HUES64 (cell line): ENCODE data around the gene ZSWIM6. TPM values are rescaled to one million over a fixed set of nuclear protein-coding genes. Genes with fewer than 3 reads are reported as not detected.

Source experiments
- H3K27ac ChIP-seq: 2 replicates; pipeline ENCODE4 v1.7.0; 2013; ENCODE audit warnings: low read depth, low read length, inconsistent platforms
- H3K27me3 ChIP-seq: 2 replicates; pipeline ENCODE4 v1.6.1; 2013; ENCODE audit warnings: mild to moderate bottlenecking, low read length; ENCODE audit not compliant: insufficient read depth
- H3K36me3 ChIP-seq: 2 replicates; pipeline ENCODE4 v1.6.1; 2013; ENCODE audit warnings: mild to moderate bottlenecking, low read length; ENCODE audit not compliant: insufficient read depth
- H3K4me1 ChIP-seq: 2 replicates; pipeline ENCODE4 v1.6.1; 2013; ENCODE audit warnings: mild to moderate bottlenecking, low read length, moderate library complexity; ENCODE audit not compliant: insufficient read depth
- H3K4me3 ChIP-seq: 2 replicates; pipeline ENCODE4 v1.5.1; 2013; ENCODE audit warnings: mild to moderate bottlenecking, low read length, moderate library complexity
- H3K9ac ChIP-seq: 2 replicates; pipeline ENCODE4 v1.6.1; 2013; ENCODE audit warnings: mild to moderate bottlenecking, low read depth, low read length
- H3K9me3 ChIP-seq: 2 replicates; pipeline ENCODE4 v1.6.1; 2013; ENCODE audit warnings: low read depth, low read length; ENCODE audit not compliant: insufficient read depth
- WGBS: fragments of 150-250, 120-280 bp; methylation state at CpG from one replicate; pipeline ENCODE4 v1.1.7; 2013; ENCODE audit warnings: missing lambda C conversion rate; 5-methylcytosine and 5-hydroxymethylcytosine counted together
- polyA plus RNA-seq, 2 experiments: library from polyadenylated mRNA; stranded (reverse); fragments of 50-300 nt; gene quantifications; one replicate each; pipeline ENCODE4 v1.2.3, GENCODE V29; 2013

Gene ZSWIM6
- 7.7 TPM for polyA plus RNA-seq (2013, experiment 1 of 2)
- 11.5 TPM for polyA plus RNA-seq (2013, experiment 2 of 2)

- peak within 1 kb of the TSS; percentile 46 for H3K27ac ChIP-seq
These were observed at the start of gene ZSWIM6 for GRCh38 chr5:61331407-61332357. TSS of gene ZSWIM6 (plus strand) at chr5:61332258. CDS start at chr5:61332273, 15 bp downstream.

GRCh38 chr5:61283471-61283870 lies 48.6 kb upstream of the ZSWIM6 start:
- H3K4me3 ChIP-seq, result no peak overlapping the region
- H3K36me3 ChIP-seq, result no peaks in the 10 kb centered on the region
- H3K27ac ChIP-seq, result no peak overlapping the region
- no peaks in the 10 kb centered on the region for H3K27me3 ChIP-seq
- H3K9ac ChIP-seq, result no peak overlapping the region
- H3K4me1 ChIP-seq, result peaks cover 8% of the 10 kb centered on the region; the same call in 1 of the 2 replicates
- no peaks in the 10 kb centered on the region; the same call in 1 of the 2 replicates for H3K9me3 ChIP-seq
- 98% methylated on average over 2 of the region's 3 CpGs for WGBS

More at GRCh38 chr5:61331407-61332357, at the start of gene ZSWIM6:
- peak within 1 kb of the TSS; percentile 76 for H3K4me3 ChIP-seq
- under 1% methylated on average over 76 of the region's 91 CpGs for WGBS
- H3K27me3 ChIP-seq, result peaks cover 76% of the 10 kb centered on the region
- no peaks in the 10 kb centered on the region for H3K36me3 ChIP-seq
- H3K4me1 ChIP-seq, result peaks cover 40% of the 10 kb centered on the region
- H3K9me3 ChIP-seq, result no peaks in the 10 kb centered on the region
- peak within 1 kb of the TSS; percentile 77 for H3K9ac ChIP-seq

GRCh38 chr5:61285531-61285930 lies 46.5 kb upstream of the ZSWIM6 start:
- H3K4me3 ChIP-seq, result no peak overlapping the region
- H3K27me3 ChIP-seq, result no peaks in the 10 kb centered on the region
- H3K4me1 ChIP-seq, result peaks cover 20% of the 10 kb centered on the region; the same call in 1 of the 2 replicates
- H3K9ac ChIP-seq, result no peak overlapping the region
- H3K27ac ChIP-seq, result no peak overlapping the region
- H3K9me3 ChIP-seq, result no peaks in the 10 kb centered on the region; the same call in 1 of the 2 replicates
- no peaks in the 10 kb centered on the region for H3K36me3 ChIP-seq

GRCh38 chr5:61286446-61287132 lies 45.5 kb upstream of the ZSWIM6 start:
- H3K4me1 ChIP-seq, result peaks cover 26% of the 10 kb centered on the region; the same call in 1 of the 2 replicates
- H3K27ac ChIP-seq, result no peak overlapping the region
- H3K36me3 ChIP-seq, result no peaks in the 10 kb centered on the region
- 93% methylated on average over 5 of the region's 5 CpGs for WGBS
- H3K27me3 ChIP-seq, result no peaks in the 10 kb centered on the region
- no peak overlapping the region for H3K4me3 ChIP-seq
- H3K9me3 ChIP-seq, result no peaks in the 10 kb centered on the region; the same call in 1 of the 2 replicates
- H3K9ac ChIP-seq, result no peak overlapping the region

GRCh38 chr5:61287474-61287873 lies 44.6 kb upstream of the ZSWIM6 start:
- Histone ChIP-seq H3K27ac (no peak overlapping the region), H3K36me3 (no peaks in the 10 kb centered on the region), H3K4me1 (peaks cover 26% of the 10 kb centered on the region; the same call in 1 of the 2 replicates), H3K9me3 (no peaks in the 10 kb centered on the region; the same call in 1 of the 2 replicates), H3K27me3 (no peaks in the 10 kb centered on the region), H3K9ac (no peak overlapping the region), H3K4me3 (no peak overlapping the region)
- 94% methylated on average over 3 of the region's 3 CpGs for WGBS

- H3K4me1 ChIP-seq, result peaks cover 26% of the 10 kb centered on the region; the same call in 1 of the 2 replicates
- H3K27ac ChIP-seq, result no peak overlapping the region
- H3K9ac ChIP-seq, result no peak overlapping the region
- no peak overlapping the region for H3K4me3 ChIP-seq
- H3K36me3 ChIP-seq, result no peaks in the 10 kb centered on the region
- 42% methylated on average over 2 of the region's 2 CpGs for WGBS
- H3K27me3 ChIP-seq, result no peaks in the 10 kb centered on the region
- no peaks in the 10 kb centered on the region; the same call in 1 of the 2 replicates for H3K9me3 ChIP-seq
These were observed 42.8 kb upstream of the ZSWIM6 start for GRCh38 chr5:61289241-61289640.

GRCh38 chr5:61289669-61290306 lies 42.3 kb upstream of the ZSWIM6 start:
- H3K9me3 ChIP-seq, result no peaks in the 10 kb centered on the region; the same call in 1 of the 2 replicates
- H3K4me3 ChIP-seq, result no peak overlapping the region
- H3K9ac ChIP-seq, result no peak overlapping the region
- 86% methylated on average over 6 of the region's 7 CpGs for WGBS
- no peak overlapping the region for H3K27ac ChIP-seq
- no peaks in the 10 kb centered on the region for H3K36me3 ChIP-seq
- peaks cover 26% of the 10 kb centered on the region; the same call in 1 of the 2 replicates for H3K4me1 ChIP-seq
- no peaks in the 10 kb centered on the region for H3K27me3 ChIP-seq

GRCh38 chr5:61290791-61291210 lies 41.3 kb upstream of the ZSWIM6 start:
- 88% methylated on average over 4 of the region's 4 CpGs for WGBS
- H3K4me1 ChIP-seq, result peaks cover 26% of the 10 kb centered on the region; the same call in 1 of the 2 replicates
- no peaks in the 10 kb centered on the region; the same call in 1 of the 2 replicates for H3K9me3 ChIP-seq
- no peak overlapping the region for H3K4me3 ChIP-seq
- H3K9ac ChIP-seq, result no peak overlapping the region
- no peak overlapping the region for H3K27ac ChIP-seq
- H3K27me3 ChIP-seq, result no peaks in the 10 kb centered on the region
- H3K36me3 ChIP-seq, result no peaks in the 10 kb centered on the region

GRCh38 chr5:61292062-61292657 lies 39.9 kb upstream of the ZSWIM6 start:
- 92% methylated on average over 7 of the region's 7 CpGs for WGBS
- no peaks in the 10 kb centered on the region for H3K9me3 ChIP-seq
- peaks cover 26% of the 10 kb centered on the region; the same call in 1 of the 2 replicates for H3K4me1 ChIP-seq
- H3K27ac ChIP-seq, result no peak overlapping the region
- no peaks in the 10 kb centered on the region for H3K36me3 ChIP-seq
- H3K27me3 ChIP-seq, result no peaks in the 10 kb centered on the region
- no peak overlapping the region for H3K4me3 ChIP-seq
- no peak overlapping the region for H3K9ac ChIP-seq

GRCh38 chr5:61293071-61293470 lies 39.0 kb upstream of the ZSWIM6 start:
- Histone ChIP-seq H3K4me1 (peaks cover 24% of the 10 kb centered on the region; the same call in 1 of the 2 replicates), H3K27ac (no peak overlapping the region), H3K9me3 (no peaks in the 10 kb centered on the region), H3K4me3 (no peak overlapping the region), H3K36me3 (no peaks in the 10 kb centered on the region), H3K9ac (no peak overlapping the region), H3K27me3 (no peaks in the 10 kb centered on the region)
- 92% methylated on average over 4 of the region's 4 CpGs for WGBS
